K562 (cell line): ENCODE data around the gene EMP2. TPM values are rescaled to one million over a fixed set of nuclear protein-coding genes. Genes with fewer than 3 reads are reported as not detected.

ENCODE experiments used
- ATAC-seq: fragments of 200-7000 bp; cut with Tn5 transposase; 3 replicates; pipeline ENCODE4 v1.9.1; 2020; ENCODE audit warnings: moderate library complexity
- BruUV-seq: library from RNA; stranded (reverse); fragments of 400-500 nt; replicated peaks from 2 replicates; lab custom pipeline; 2021; lab: Mats Ljungman, UMichigan
- CTCF ChIA-PET: fragments of 300-600 bp; formaldehyde crosslinking; extraction: SDS; loops from one replicate; lab custom pipeline; 2021; ENCODE audit warnings: low intra/inter-chr PET ratio; lab: Yijun Ruan, JAX
- POLR2A ChIA-PET: fragments of 300-600, 350-650 bp; sonication (Branson Sonifier 250); formaldehyde crosslinking; extraction: SDS; loops from one replicate; lab custom pipeline; 2021; ENCODE audit warnings: antibody characterized with exemption, inconsistent platforms; lab: Yijun Ruan, JAX
- DNase-seq, 4 experiments: peaks; one replicate each; pipeline versions ENCODE4 v3.0.0 to v3.0.0-alpha.2; 2011 to 2018; ENCODE audit warnings: low spot score in 3 of 4, mixed read lengths in 3 of 4; ENCODE audit errors: extremely low read depth in 1 of 4
- FAIRE-seq: peaks from 2 replicates; lab custom pipeline; 2011; peaks lifted over from hg19 to GRCh38; lab: Jason Lieb, UNC
- H2AFZ ChIP-seq: 2 replicates; pipeline ENCODE4 v1.6.0; 2011; ENCODE audit warnings: low read depth, low read length, control low read depth, inconsistent platforms
- H3K27ac ChIP-seq: fragments of 200-600 bp; 3 replicates; pipeline ENCODE4 v1.8.0; 2011; ENCODE audit warnings: low read depth, mild to moderate bottlenecking, control low read depth, inconsistent platforms, low read length, moderate library complexity, mixed read lengths; ENCODE audit errors: extremely low read depth
- H3K27me3 ChIP-seq, 2 experiments: fragments of 300-600 bp in 1 of 2; 2 replicates in 1 of 2; 3 replicates in 1 of 2; pipeline versions ENCODE4 v1.6.0 to v1.8.0; 2011; ENCODE audit warnings: inconsistent platforms in 2 of 2, low read length in 2 of 2, mild to moderate bottlenecking in 1 of 2, mixed read lengths in 1 of 2, moderate library complexity in 1 of 2; ENCODE audit not compliant: control insufficient read depth in 2 of 2, insufficient read depth in 2 of 2
- H3K36me3 ChIP-seq: fragments of 300-600 bp; 3 replicates; pipeline ENCODE4 v1.8.0; 2011; ENCODE audit warnings: mild to moderate bottlenecking, low read length, inconsistent platforms; ENCODE audit not compliant: control insufficient read depth, insufficient read depth
- H3K4me1 ChIP-seq, 2 experiments: fragments of 200-600 bp in 1 of 2; replicated peaks in 1 of 2; 2 replicates in 1 of 2; 3 replicates in 1 of 2; pipeline versions ENCODE4 v1.5.1 to v1.8.0; 2011; ENCODE audit warnings: inconsistent platforms in 2 of 2, low read length in 2 of 2, mild to moderate bottlenecking in 1 of 2, mixed read lengths in 1 of 2, moderate library complexity in 1 of 2; ENCODE audit not compliant: control insufficient read depth in 2 of 2, insufficient read depth in 2 of 2
- H3K4me2 ChIP-seq: 2 replicates; pipeline ENCODE4 v1.6.1; 2011; ENCODE audit warnings: low read length, control low read depth, inconsistent platforms, mixed read lengths; ENCODE audit not compliant: insufficient read depth
- H3K4me3 ChIP-seq: fragments of 200-600 bp; sonication (generic), shearing (Covaris generic); 2 replicates; pipeline ENCODE4 v1.5.1; 2016; ENCODE audit warnings: control low read depth, inconsistent platforms
- H3K79me2 ChIP-seq: fragments of 200-600 bp; 3 replicates; pipeline ENCODE4 v1.8.0; 2011; ENCODE audit warnings: low read length, inconsistent platforms; ENCODE audit not compliant: control insufficient read depth, insufficient read depth
- H3K9ac ChIP-seq, 2 experiments: 2 replicates each; pipeline versions ENCODE4 v1.6.0 to v1.6.1; 2011; ENCODE audit warnings: low read depth in 2 of 2, low read length in 2 of 2, control low read depth in 1 of 2, inconsistent platforms in 1 of 2, mild to moderate bottlenecking in 1 of 2, mixed read lengths in 1 of 2; ENCODE audit not compliant: insufficient read depth in 1 of 2
- H3K9me1 ChIP-seq: one replicate; pipeline ENCODE4 v1.6.0; 2011; ENCODE audit warnings: inconsistent platforms, mild to moderate bottlenecking, low read length, moderate library complexity; ENCODE audit not compliant: control insufficient read depth, insufficient read depth
- H3K9me3 ChIP-seq: replicated peaks from 2 replicates; pipeline ENCODE4 v1.5.1; 2011; ENCODE audit warnings: low read depth, low read length, inconsistent platforms; ENCODE audit not compliant: control insufficient read depth, insufficient read depth
- H4K20me1 ChIP-seq: replicated peaks from 2 replicates; pipeline ENCODE4 v1.6.1; 2011; ENCODE audit warnings: low read length, inconsistent platforms, mixed read lengths; ENCODE audit not compliant: control insufficient read depth, insufficient read depth
- ATF6 ChIP-seq: sonication (generic); formaldehyde crosslinking; IDR thresholded peaks from 2 replicates; pipeline ENCODE4 v1.4.0; 2020; ENCODE audit warnings: mild to moderate bottlenecking, missing genetic modification reagents
- CREBBP ChIP-seq: IDR thresholded peaks from one replicate; pipeline ENCODE4 v1.6.1; 2012; ENCODE audit warnings: low read depth, mild to moderate bottlenecking, control low read depth, inconsistent platforms, low read length
- GABPA ChIP-seq: fragments of 200-800 bp; sonication (Bioruptor generic); conservative IDR thresholded peaks from 2 replicates; pipeline ENCODE4 v1.6.1; 2016; ENCODE audit warnings: low read depth, missing genetic modification characterization, missing compliant biosample characterization
- HDAC6 ChIP-seq: IDR thresholded peaks from 2 replicates; pipeline ENCODE4 v1.6.1; 2012; ENCODE audit warnings: low read depth, mild to moderate bottlenecking, control low read depth, inconsistent platforms, low read length, moderate library complexity
- JUN ChIP-seq, 2 experiments: sonication (generic) in 1 of 2; formaldehyde crosslinking in 1 of 2; IDR thresholded peaks; 2 replicates each; pipeline versions ENCODE4 v1.6.1 to v1.8.0; 2012 to 2022; ENCODE audit warnings: borderline replicate concordance in 2 of 2, mild to moderate bottlenecking in 2 of 2, improper control_type of control experiment in 1 of 2, low read depth in 1 of 2, low read length in 1 of 2, missing genetic modification reagents in 1 of 2
- KLF10 ChIP-seq: fragments of 250-450 bp; sonication (Bioruptor Pico); IDR thresholded peaks from 2 replicates; pipeline ENCODE4 v1.6.1; 2021; ENCODE audit warnings: matching md5 sums
- NCOA4 ChIP-seq: fragments of 450-650 bp; IDR thresholded peaks from 2 replicates; pipeline ENCODE4 v1.6.1; 2018; ENCODE audit warnings: mild to moderate bottlenecking; ENCODE audit not compliant: partially characterized antibody
- NFIC ChIP-seq: fragments of 450-650 bp; IDR thresholded peaks from 2 replicates; pipeline ENCODE4 v1.6.1; 2017; ENCODE audit warnings: mild to moderate bottlenecking, inconsistent platforms
- THRB ChIP-seq: fragments of 450-650 bp; formaldehyde crosslinking; conservative IDR thresholded peaks from 2 replicates; pipeline ENCODE4 v1.4.0; 2022; ENCODE audit warnings: mild to moderate bottlenecking, missing genetic modification characterization
- WGBS: fragments of 100-300 bp; shearing (Covaris generic); methylation state at CpG from one replicate; pipeline ENCODE4 v1.1.6; 2016; ENCODE audit warnings: low coverage, mixed read lengths; ENCODE audit not compliant: insufficient coverage; ENCODE audit errors: missing lambda C conversion rate; 5-methylcytosine and 5-hydroxymethylcytosine counted together
- in situ Hi-C: fragments of 300-500 bp; cut with MboI; formaldehyde crosslinking; loops from 4 replicates; pipeline ENCODE4 v1.15.0; 2018; ENCODE audit warnings: inconsistent platforms, mixed read lengths
- intact Hi-C: fragments of 100-400 bp; cut with micrococcal nuclease; formaldehyde crosslinking; loops from 2 replicates; pipeline ENCODE4 v1.14.2; 2022
- polyA plus RNA-seq, 8 experiments: library from polyadenylated mRNA; depleted of rRNA in 4 of 8; stranded (reverse) in 5 of 8; unstranded in 3 of 8; fragments of >200 nt; fragmentation: Nextera tagmentation in 2 of 8; fragmentation: Illumina TruSeq in 1 of 8; extraction: Ambion mirVana in 2 of 8; extraction: Trizol in 1 of 8; gene quantifications; 2 replicates each; pipeline versions ENCODE4 v1.2.1 to v1.2.3, GENCODE V29; 2011 to 2014; ENCODE audit warnings: inconsistent platforms in 1 of 8, missing spikeins in 1 of 8
- total RNA-seq, 7 experiments: library from RNA; depleted of rRNA in 6 of 7; stranded (reverse); fragments of >200 nt in 6 of 7; fragmentation: Illumina TruSeq in 2 of 7; extraction: Trizol in 2 of 7; gene quantifications; 2 replicates each; pipeline versions ENCODE4 v1.2.1 to v1.2.3, GENCODE V29; 2011 to 2021; ENCODE audit warnings: low replicate concordance in 1 of 7
- TF ChIP-seq, protein P1 (sequence below): sonication (generic); formaldehyde crosslinking; IDR thresholded peaks from 2 replicates; pipeline ENCODE4 v1.9.0; 2022; ENCODE audit warnings: mild to moderate bottlenecking, missing genetic modification reagents

EMP2 gene
- total and polyA plus RNA-seq, 9 of the 15 experiments (the other 6 are each of a cell fraction or from before 2014, with no cell fraction given), result 0.73 to 6.2 (median 3.1) TPM

- ATAC-seq (no peak), FAIRE-seq (no peak), DNase-seq (no peak)
- H3K27me3 ChIP-seq, result peaks cover 9 to 28% of the 10 kb centered on the region in 2 experiments; a peak in 4 of 5 replicates
- H4K20me1 ChIP-seq, result peaks cover 5% of the 10 kb centered on the region; the same call in 1 of the 2 replicates
- no peaks in the 10 kb centered on the region for H3K9me3 ChIP-seq
- POLR2A ChIA-PET, result interaction anchor here (0.6 kb wide), 1 partner anchor 34 kb away, joined by 3 read pairs; no protein-coding TSS in a partner anchor
- H2AFZ ChIP-seq, result no peak overlapping the region
- H3K9ac ChIP-seq, result no peak overlapping the region
- H3K36me3 ChIP-seq, result no peaks in the 10 kb centered on the region
- H3K4me2 ChIP-seq, result no peak overlapping the region
- intact Hi-C loops, result no loop called here
- CTCF ChIA-PET, result no interaction called here
- H3K9me1 ChIP-seq, result no peaks in the 10 kb centered on the region
- no peak for TF ChIP-seq HDAC6
- TF ChIP-seq NFIC, result peak; percentile 25; the same call in 1 of the 2 replicates
- no peak for TF ChIP-seq JUN (IDR thresholded peaks at IDR 0.05; ENCODE audit: borderline replicate concordance, low read depth, low read length)
- no peak for TF ChIP-seq JUN (CRISPR knock-in tag; IDR thresholded peaks at IDR 0.05; ENCODE audit: borderline replicate concordance)
- H3K4me1 ChIP-seq, result peaks cover 0 to 7% of the 10 kb centered on the region in 2 experiments; a peak in 3 of 5 replicates
- WGBS, result 0% methylated on average over 4 of the region's 6 CpGs
- H3K4me3 ChIP-seq, result no peak overlapping the region
- in situ Hi-C loops, result no loop called here
- BruUV-seq, result no TSS peak
- no peak overlapping the region for H3K27ac ChIP-seq
- H3K79me2 ChIP-seq, result no peaks in the 10 kb centered on the region
Observed at GRCh38 chr16:10612649-10613179, 32.3 kb upstream of the EMP2 start.

- Histone ChIP-seq H3K79me2 (no peaks in the 10 kb centered on the region), H3K36me3 (no peaks in the 10 kb centered on the region), H3K4me2 (no peak overlapping the region), H3K27ac (no peak overlapping the region), H3K4me3 (no peak overlapping the region), H3K9ac (no peak overlapping the region), H3K4me1 (peaks cover 0 to 3% of the 10 kb centered on the region in 2 experiments; a peak in 3 of 5 replicates), H3K9me3 (no peaks in the 10 kb centered on the region), H3K9me1 (no peaks in the 10 kb centered on the region), H2AFZ (no peak overlapping the region), H4K20me1 (peaks cover 5% of the 10 kb centered on the region; the same call in 1 of the 2 replicates), H3K27me3 (peaks cover 9 to 25% of the 10 kb centered on the region in 2 experiments; a peak in 4 of 5 replicates)
- no peak for FAIRE-seq
- peak in 1 of 4 experiments; percentile 34 for DNase-seq
- no TSS peak for BruUV-seq
- in situ Hi-C loops, result no loop called here
- ChIA-PET CTCF (no interaction called here), POLR2A (no interaction called here)
- no peak for ATAC-seq
- intact Hi-C loops, result no loop called here
- WGBS, result 1% methylated on average over 6 of the region's 6 CpGs
- TF ChIP-seq ATF6 (CRISPR knock-in tag) (no peak), GABPA (no peak), NCOA4 (no peak), CREBBP (no peak), KLF10 (CRISPR knock-in tag) (no peak), THRB (CRISPR knock-in tag) (no peak)
- TF ChIP-seq, protein P1, sequence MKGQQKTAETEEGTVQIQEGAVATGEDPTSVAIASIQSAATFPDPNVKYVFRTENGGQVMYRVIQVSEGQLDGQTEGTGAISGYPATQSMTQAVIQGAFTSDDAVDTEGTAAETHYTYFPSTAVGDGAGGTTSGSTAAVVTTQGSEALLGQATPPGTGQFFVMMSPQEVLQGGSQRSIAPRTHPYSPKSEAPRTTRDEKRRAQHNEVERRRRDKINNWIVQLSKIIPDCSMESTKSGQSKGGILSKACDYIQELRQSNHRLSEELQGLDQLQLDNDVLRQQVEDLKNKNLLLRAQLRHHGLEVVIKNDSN, result no peak
Observed at GRCh38 chr16:10611825-10612342, 31.5 kb upstream of the EMP2 start.
